Measurements from ENCODE around the gene SNX27. TPM values are rescaled to one million over a fixed set of nuclear protein-coding genes. Genes with fewer than 3 reads are reported as not detected.

SNX27 gene
- total RNA-seq, 4 donors from 2014 or later = 35.7 to 44.6 (median 41.7) TPM

GRCh38 chr1:151702936-151703335, 91.1 kb downstream of the SNX27 start:
- H3K4me3 ChIP-seq = no peak overlapping the region
- H3K36me3 ChIP-seq = peaks cover 0 to 43% (median 7%) of the 10 kb centered on the region in 3 donors
- peaks cover 0 to 6% (median 0%) of the 10 kb centered on the region in 4 donors for H3K4me1 ChIP-seq
- no peak overlapping the region for H3K27ac ChIP-seq
- WGBS, 2 donors = 30 to 42% methylated on average over 6 to 8 of the region's 8 CpGs
- no peak for TF ChIP-seq EP300 (IDR thresholded peaks at IDR 0.05)
- TF ChIP-seq POLR2A (IDR thresholded peaks at IDR 0.05) = no peak
- TF ChIP-seq CTCF (IDR thresholded peaks at IDR 0.05) = no peak
- no peaks in the 10 kb centered on the region for H3K27me3 ChIP-seq
- no peak for DNase-seq (ENCODE audit: low spot score in 2 of 2)
- no peaks in the 10 kb centered on the region for H3K9me3 ChIP-seq

GRCh38 chr1:151703813-151704212, 92.0 kb downstream of the SNX27 start:
- peaks cover 0 to 34% (median 2%) of the 10 kb centered on the region in 3 donors for H3K36me3 ChIP-seq
- DNase-seq (ENCODE audit: low spot score in 2 of 2) = no peak
- WGBS, 2 donors = 55 to 58% methylated on average over 17 of the region's 17 CpGs
- H3K4me1 ChIP-seq = peaks cover 0 to 6% (median 0%) of the 10 kb centered on the region in 4 donors
- H3K27me3 ChIP-seq = no peaks in the 10 kb centered on the region
- TF ChIP-seq CTCF (IDR thresholded peaks at IDR 0.05) (no peak), POLR2A (IDR thresholded peaks at IDR 0.05) (no peak), EP300 (IDR thresholded peaks at IDR 0.05) (no peak)
- H3K27ac ChIP-seq = no peak overlapping the region
- H3K9me3 ChIP-seq = no peaks in the 10 kb centered on the region
- no peak overlapping the region for H3K4me3 ChIP-seq

- WGBS, 2 donors = 76 to 94% methylated on average over 4 of the region's 4 CpGs
- DNase-seq (ENCODE audit: low spot score in 2 of 2) = no peak
Measured at GRCh38 chr1:151704246-151704645, 92.4 kb downstream of the SNX27 start.

GRCh38 chr1:151705146-151705545, 93.3 kb downstream of the SNX27 start:
- TF ChIP-seq CTCF (IDR thresholded peaks at IDR 0.05) = no peak
- TF ChIP-seq EP300 (IDR thresholded peaks at IDR 0.05) = no peak
- TF ChIP-seq POLR2A (IDR thresholded peaks at IDR 0.05) = no peak
- DNase-seq (ENCODE audit: low spot score in 2 of 2) = no peak
- Histone ChIP-seq H3K27ac (no peak overlapping the region), H3K27me3 (no peaks in the 10 kb centered on the region), H3K9me3 (no peaks in the 10 kb centered on the region), H3K4me1 (peaks cover 0 to 6% (median 0%) of the 10 kb centered on the region in 4 donors), H3K4me3 (no peak overlapping the region), H3K36me3 (peaks cover 0 to 21% (median 0%) of the 10 kb centered on the region in 3 donors)
- 54 to 55% methylated on average over 3 to 7 of the region's 7 CpGs for WGBS, 2 donors

More at GRCh38 chr1:151704246-151704645, 92.4 kb downstream of the SNX27 start:
- Histone ChIP-seq H3K27me3 (no peaks in the 10 kb centered on the region), H3K9me3 (no peaks in the 10 kb centered on the region), H3K4me1 (peaks cover 0 to 6% (median 0%) of the 10 kb centered on the region in 4 donors), H3K4me3 (no peak overlapping the region), H3K36me3 (peaks cover 0 to 30% (median 0%) of the 10 kb centered on the region in 3 donors), H3K27ac (no peak overlapping the region)
- TF ChIP-seq EP300 (IDR thresholded peaks at IDR 0.05) (no peak), POLR2A (IDR thresholded peaks at IDR 0.05) (no peak), CTCF (IDR thresholded peaks at IDR 0.05) (no peak)

GRCh38 chr1:151705753-151706463, 94.1 kb downstream of the SNX27 start:
- peaks cover 0 to 6% (median 0%) of the 10 kb centered on the region in 4 donors for H3K4me1 ChIP-seq
- TF ChIP-seq EP300 (IDR thresholded peaks at IDR 0.05) (no peak), POLR2A (IDR thresholded peaks at IDR 0.05) (no peak)
- H3K9me3 ChIP-seq = no peaks in the 10 kb centered on the region
- H3K36me3 ChIP-seq = peaks cover 0 to 14% (median 0%) of the 10 kb centered on the region in 3 donors
- no peak for DNase-seq (ENCODE audit: low spot score in 2 of 2)
- H3K4me3 ChIP-seq = no peak overlapping the region
- no peaks in the 10 kb centered on the region for H3K27me3 ChIP-seq
- 65 to 75% methylated on average over 8 to 10 of the region's 11 CpGs for WGBS, 2 donors
- H3K27ac ChIP-seq = no peak overlapping the region
